Measurements from ENCODE around the gene DIAPH1. TPM values are rescaled to one million over a fixed set of nuclear protein-coding genes. Genes with fewer than 3 reads are reported as not detected.
A peak's percentile ranks its signal among the peaks of the same experiment; 100 is the strongest.

Gene DIAPH1
- polyA plus RNA-seq, 4 donors = 58.4 to 97.3 (median 90.6) TPM

DNA sequence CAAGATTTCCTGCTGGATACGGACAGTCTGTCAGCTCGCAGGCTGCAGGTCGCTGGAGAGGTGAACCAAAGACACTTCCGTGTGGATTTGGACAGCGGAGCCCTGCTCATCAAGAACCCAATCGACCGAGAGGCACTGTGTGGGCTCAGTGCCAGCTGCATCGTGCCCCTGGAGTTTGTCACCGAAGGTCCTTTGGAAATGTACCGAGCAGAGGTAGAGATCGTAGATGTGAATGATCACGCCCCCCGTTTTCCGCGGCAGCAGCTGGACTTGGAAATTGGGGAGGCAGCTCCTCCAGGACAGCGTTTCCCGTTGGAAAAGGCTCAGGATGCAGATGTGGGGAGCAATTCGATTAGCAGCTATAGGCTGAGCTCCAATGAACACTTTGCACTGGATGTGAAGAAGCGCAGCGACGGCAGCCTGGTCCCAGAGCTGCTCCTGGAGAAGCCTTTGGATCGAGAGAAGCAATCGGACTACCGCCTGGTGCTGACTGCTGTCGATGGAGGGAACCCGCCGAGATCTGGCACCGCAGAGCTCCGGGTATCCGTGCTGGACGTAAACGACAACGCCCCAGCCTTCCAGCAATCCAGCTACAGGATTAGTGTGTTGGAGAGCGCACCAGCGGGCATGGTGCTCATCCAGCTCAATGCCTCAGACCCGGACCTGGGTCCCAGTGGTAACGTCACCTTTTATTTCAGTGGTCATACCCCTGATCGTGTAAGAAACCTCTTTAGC, 133.3 kb downstream of the DIAPH1 start:
- peaks cover 3 to 8% (median 3%) of the 10 kb centered on the region in 3 donors for H3K4me1 ChIP-seq (ENCODE audit: control insufficient read depth in 3 of 3, insufficient read depth in 2 of 3, low read depth in 1 of 3, low read length in 2 of 3)
- DNase-seq (no peak), FAIRE-seq (no peak)
- peaks cover 0 to 18% (median 0%) of the 10 kb centered on the region in 3 donors for H3K36me3 ChIP-seq (ENCODE audit: control insufficient read depth in 3 of 3, insufficient read depth in 2 of 3, low read depth in 1 of 3, low read length in 3 of 3)
- peaks cover 0 to 65% (median 8%) of the 10 kb centered on the region in 3 donors for H3K27me3 ChIP-seq (ENCODE audit: control insufficient read depth in 3 of 3, insufficient read depth in 3 of 3, low read length in 3 of 3)
- peak overlapping the region in 1 of 3 donors; percentile 31 for H3K4me3 ChIP-seq (ENCODE audit: low read depth in 1 of 3, low read length in 3 of 3)
- no peaks in the 10 kb centered on the region for H3K9me3 ChIP-seq (ENCODE audit: control insufficient read depth in 2 of 2, insufficient read depth in 1 of 2, low read depth in 1 of 2, low read length in 1 of 2)
- 36 to 40% (median 37%) methylated on average over 38 of the region's 38 CpGs for WGBS, 3 donors
- H3K27ac ChIP-seq (ENCODE audit: low read depth in 1 of 3, low read length in 2 of 3) = no peak overlapping the region

- H3K36me3 ChIP-seq (ENCODE audit: control insufficient read depth in 3 of 3, insufficient read depth in 2 of 3, low read depth in 1 of 3, low read length in 3 of 3) = peaks cover 0 to 18% (median 0%) of the 10 kb centered on the region in 3 donors
- 2 to 9% (median 8%) methylated on average over 39 of the region's 39 CpGs for WGBS, 3 donors
- no peaks in the 10 kb centered on the region for H3K9me3 ChIP-seq (ENCODE audit: control insufficient read depth in 2 of 2, insufficient read depth in 1 of 2, low read depth in 1 of 2, low read length in 1 of 2)
- no peak for FAIRE-seq
- H3K4me1 ChIP-seq (ENCODE audit: control insufficient read depth in 3 of 3, insufficient read depth in 2 of 3, low read depth in 1 of 3, low read length in 2 of 3) = peaks cover 3 to 8% (median 3%) of the 10 kb centered on the region in 3 donors
- no peak within 1 kb of the TSS for H3K27ac ChIP-seq (ENCODE audit: low read depth in 1 of 3, low read length in 2 of 3)
- H3K27me3 ChIP-seq (ENCODE audit: control insufficient read depth in 3 of 3, insufficient read depth in 3 of 3, low read length in 3 of 3) = peaks cover 0 to 61% (median 8%) of the 10 kb centered on the region in 3 donors
- H3K4me3 ChIP-seq (ENCODE audit: low read depth in 1 of 3, low read length in 3 of 3) = peak within 1 kb of the TSS in 2 of 3 donors; percentile 17 to 31
- no peak for DNase-seq
These were observed 134.0 kb downstream of the DIAPH1 start, which contains the start of gene PCDHGC4 for GRCh38 chr5:141484641-141485311. PCDHGC4 (plus strand) TSS chr5:141485030; CDS start chr5:141485174, 144 bp downstream.

DNA sequence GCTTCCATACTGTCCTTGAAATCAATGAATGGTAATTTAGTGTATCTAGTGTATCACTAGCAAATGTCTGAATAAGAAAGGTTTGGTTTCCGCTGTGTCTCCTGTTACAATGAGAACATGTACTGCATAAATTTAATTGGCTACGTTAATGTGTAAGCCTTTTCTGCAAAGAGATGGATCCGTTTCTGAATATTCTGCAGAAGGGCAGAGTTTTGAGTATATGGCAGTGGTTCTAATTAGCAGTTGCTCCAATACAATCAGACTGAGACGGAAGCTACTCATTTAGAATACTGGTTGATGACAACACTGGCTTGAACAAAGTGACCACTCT, 134.5 kb downstream of the DIAPH1 start:
- 18 to 20% (median 19%) methylated on average over 4 of the region's 4 CpGs for WGBS, 3 donors
- Histone ChIP-seq H3K27me3 (ENCODE audit: control insufficient read depth in 3 of 3, insufficient read depth in 3 of 3, low read length in 3 of 3) (peaks cover 0 to 58% (median 5%) of the 10 kb centered on the region in 3 donors), H3K9me3 (ENCODE audit: control insufficient read depth in 2 of 2, insufficient read depth in 1 of 2, low read depth in 1 of 2, low read length in 1 of 2) (no peaks in the 10 kb centered on the region), H3K4me1 (ENCODE audit: control insufficient read depth in 3 of 3, insufficient read depth in 2 of 3, low read depth in 1 of 3, low read length in 2 of 3) (peaks cover 3 to 8% (median 3%) of the 10 kb centered on the region in 3 donors), H3K27ac (ENCODE audit: low read depth in 1 of 3, low read length in 2 of 3) (no peak overlapping the region), H3K36me3 (ENCODE audit: control insufficient read depth in 3 of 3, insufficient read depth in 2 of 3, low read depth in 1 of 3, low read length in 3 of 3) (peaks cover 0 to 18% (median 0%) of the 10 kb centered on the region in 3 donors), H3K4me3 (ENCODE audit: low read depth in 1 of 3, low read length in 3 of 3) (peak overlapping the region in 1 of 3 donors; percentile 31)
- no peak for FAIRE-seq
- DNase-seq = no peak

GRCh38 chr5:141483902-141484301, 134.9 kb downstream of the DIAPH1 start:
- no peak overlapping the region for H3K27ac ChIP-seq (ENCODE audit: low read depth in 1 of 3, low read length in 2 of 3)
- peaks cover 3 to 8% (median 3%) of the 10 kb centered on the region in 3 donors for H3K4me1 ChIP-seq (ENCODE audit: control insufficient read depth in 3 of 3, insufficient read depth in 2 of 3, low read depth in 1 of 3, low read length in 2 of 3)
- no peaks in the 10 kb centered on the region for H3K9me3 ChIP-seq (ENCODE audit: control insufficient read depth in 2 of 2, insufficient read depth in 1 of 2, low read depth in 1 of 2, low read length in 1 of 2)
- FAIRE-seq = no peak
- peaks cover 0 to 55% (median 5%) of the 10 kb centered on the region in 3 donors for H3K27me3 ChIP-seq (ENCODE audit: control insufficient read depth in 3 of 3, insufficient read depth in 3 of 3, low read length in 3 of 3)
- no peak for DNase-seq
- no peak overlapping the region for H3K4me3 ChIP-seq (ENCODE audit: low read depth in 1 of 3, low read length in 3 of 3)
- 40 to 54% (median 42%) methylated on average over 3 of the region's 3 CpGs for WGBS, 3 donors
- peaks cover 0 to 18% (median 0%) of the 10 kb centered on the region in 3 donors for H3K36me3 ChIP-seq (ENCODE audit: control insufficient read depth in 3 of 3, insufficient read depth in 2 of 3, low read depth in 1 of 3, low read length in 3 of 3)

DNA sequence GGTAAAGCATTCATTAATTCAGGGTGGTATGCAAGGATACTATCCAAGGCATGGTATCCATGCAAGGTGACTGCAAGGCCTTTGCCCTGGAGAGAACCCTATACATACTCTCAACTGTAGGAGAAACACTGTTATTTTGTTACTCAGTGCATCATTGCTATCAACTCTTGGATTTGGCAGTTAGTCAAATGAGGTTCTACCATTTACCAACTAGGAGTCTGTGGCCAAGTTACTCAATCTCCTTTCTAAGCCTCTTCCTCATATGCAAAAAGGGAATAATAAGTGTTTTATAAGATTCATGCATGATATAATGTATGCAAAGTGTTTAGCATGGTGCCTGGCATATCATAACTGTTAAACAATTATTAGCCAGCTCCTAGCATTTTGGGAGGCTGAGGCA, 139.0 kb downstream of the DIAPH1 start:
- Histone ChIP-seq H3K4me3 (ENCODE audit: low read depth in 1 of 3, low read length in 3 of 3) (no peak overlapping the region), H3K36me3 (ENCODE audit: control insufficient read depth in 3 of 3, insufficient read depth in 2 of 3, low read depth in 1 of 3, low read length in 3 of 3) (peaks cover 0 to 2% (median 0%) of the 10 kb centered on the region in 3 donors), H3K27me3 (ENCODE audit: control insufficient read depth in 3 of 3, insufficient read depth in 3 of 3, low read length in 3 of 3) (peaks cover 0 to 55% (median 6%) of the 10 kb centered on the region in 3 donors), H3K27ac (ENCODE audit: low read depth in 1 of 3, low read length in 2 of 3) (no peak overlapping the region), H3K9me3 (ENCODE audit: control insufficient read depth in 2 of 2, insufficient read depth in 1 of 2, low read depth in 1 of 2, low read length in 1 of 2) (peaks cover 0 to 4% of the 10 kb centered on the region in 2 donors), H3K4me1 (ENCODE audit: control insufficient read depth in 3 of 3, insufficient read depth in 2 of 3, low read depth in 1 of 3, low read length in 2 of 3) (peaks cover 0 to 18% (median 3%) of the 10 kb centered on the region in 3 donors)
- FAIRE-seq = no peak
- DNase-seq = no peak

GRCh38 chr5:141478321-141478945, 140.4 kb downstream of the DIAPH1 start:
- Histone ChIP-seq H3K27me3 (ENCODE audit: control insufficient read depth in 3 of 3, insufficient read depth in 3 of 3, low read length in 3 of 3) (peaks cover 0 to 42% (median 6%) of the 10 kb centered on the region in 3 donors), H3K36me3 (ENCODE audit: control insufficient read depth in 3 of 3, insufficient read depth in 2 of 3, low read depth in 1 of 3, low read length in 3 of 3) (peaks cover 0 to 2% (median 0%) of the 10 kb centered on the region in 3 donors), H3K27ac (ENCODE audit: low read depth in 1 of 3, low read length in 2 of 3) (no peak overlapping the region), H3K4me1 (ENCODE audit: control insufficient read depth in 3 of 3, insufficient read depth in 2 of 3, low read depth in 1 of 3, low read length in 2 of 3) (peaks cover 0 to 17% (median 0%) of the 10 kb centered on the region in 3 donors), H3K4me3 (ENCODE audit: low read depth in 1 of 3, low read length in 3 of 3) (peak overlapping the region in 2 of 3 donors; percentile 17 to 60), H3K9me3 (ENCODE audit: control insufficient read depth in 2 of 2, insufficient read depth in 1 of 2, low read depth in 1 of 2, low read length in 1 of 2) (peaks cover 0 to 4% of the 10 kb centered on the region in 2 donors)
- DNase-seq (peak; percentile 79), FAIRE-seq (no peak)
- WGBS, 3 donors = 9 to 22% (median 16%) methylated on average over 20 of the region's 20 CpGs

- WGBS, 3 donors = 35 to 46% (median 41%) methylated on average over 13 of the region's 13 CpGs
- no peak for FAIRE-seq
- H3K27me3 ChIP-seq (ENCODE audit: control insufficient read depth in 3 of 3, insufficient read depth in 3 of 3, low read length in 3 of 3) = peaks cover 0 to 40% (median 6%) of the 10 kb centered on the region in 3 donors
- peaks cover 0 to 2% (median 0%) of the 10 kb centered on the region in 3 donors for H3K36me3 ChIP-seq (ENCODE audit: control insufficient read depth in 3 of 3, insufficient read depth in 2 of 3, low read depth in 1 of 3, low read length in 3 of 3)
- peaks cover 0 to 4% of the 10 kb centered on the region in 2 donors for H3K9me3 ChIP-seq (ENCODE audit: control insufficient read depth in 2 of 2, insufficient read depth in 1 of 2, low read depth in 1 of 2, low read length in 1 of 2)
- peak overlapping the region in 2 of 3 donors; percentile 17 to 60 for H3K4me3 ChIP-seq (ENCODE audit: low read depth in 1 of 3, low read length in 3 of 3)
- DNase-seq = no peak
- peaks cover 0 to 17% (median 0%) of the 10 kb centered on the region in 3 donors for H3K4me1 ChIP-seq (ENCODE audit: control insufficient read depth in 3 of 3, insufficient read depth in 2 of 3, low read depth in 1 of 3, low read length in 2 of 3)
- H3K27ac ChIP-seq (ENCODE audit: low read depth in 1 of 3, low read length in 2 of 3) = no peak overlapping the region
These were observed 141.0 kb downstream of the DIAPH1 start for GRCh38 chr5:141477815-141478214.

DNA sequence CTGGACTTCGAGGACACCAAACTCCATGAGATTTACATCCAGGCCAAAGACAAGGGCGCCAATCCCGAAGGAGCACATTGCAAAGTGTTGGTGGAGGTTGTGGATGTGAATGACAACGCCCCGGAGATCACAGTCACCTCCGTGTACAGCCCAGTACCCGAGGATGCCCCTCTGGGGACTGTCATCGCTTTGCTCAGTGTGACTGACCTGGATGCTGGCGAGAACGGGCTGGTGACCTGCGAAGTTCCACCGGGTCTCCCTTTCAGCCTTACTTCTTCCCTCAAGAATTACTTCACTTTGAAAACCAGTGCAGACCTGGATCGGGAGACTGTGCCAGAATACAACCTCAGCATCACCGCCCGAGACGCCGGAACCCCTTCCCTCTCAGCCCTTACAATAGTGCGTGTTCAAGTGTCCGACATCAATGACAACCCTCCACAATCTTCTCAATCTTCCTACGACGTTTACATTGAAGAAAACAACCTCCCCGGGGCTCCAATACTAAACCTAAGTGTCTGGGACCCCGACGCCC, 141.7 kb downstream of the DIAPH1 start:
- H3K27me3 ChIP-seq (ENCODE audit: control insufficient read depth in 3 of 3, insufficient read depth in 3 of 3, low read length in 3 of 3) = peaks cover 0 to 40% (median 6%) of the 10 kb centered on the region in 3 donors
- DNase-seq = no peak
- H3K27ac ChIP-seq (ENCODE audit: low read depth in 1 of 3, low read length in 2 of 3) = peak overlapping the region in 1 of 3 donors; percentile 86
- peak overlapping the region in 2 of 3 donors; percentile 37 to 60 for H3K4me3 ChIP-seq (ENCODE audit: low read depth in 1 of 3, low read length in 3 of 3)
- H3K9me3 ChIP-seq (ENCODE audit: control insufficient read depth in 2 of 2, insufficient read depth in 1 of 2, low read depth in 1 of 2, low read length in 1 of 2) = peaks cover 0 to 4% of the 10 kb centered on the region in 2 donors
- peaks cover 0 to 2% (median 0%) of the 10 kb centered on the region in 3 donors for H3K36me3 ChIP-seq (ENCODE audit: control insufficient read depth in 3 of 3, insufficient read depth in 2 of 3, low read depth in 1 of 3, low read length in 3 of 3)
- peaks cover 0 to 17% (median 0%) of the 10 kb centered on the region in 3 donors for H3K4me1 ChIP-seq (ENCODE audit: control insufficient read depth in 3 of 3, insufficient read depth in 2 of 3, low read depth in 1 of 3, low read length in 2 of 3)
- FAIRE-seq = no peak
- 24 to 35% (median 31%) methylated on average over 24 of the region's 24 CpGs for WGBS, 3 donors

All from small intestine (tissue), 7 donors.